ENCODE data around the gene RBMS1.

- TF ChIP-seq POLR2A (IDR thresholded peaks at IDR 0.05) (no peak), POLR2AphosphoS5 (IDR thresholded peaks at IDR 0.05) (no peak)
- TF ChIP-seq, protein P1, sequence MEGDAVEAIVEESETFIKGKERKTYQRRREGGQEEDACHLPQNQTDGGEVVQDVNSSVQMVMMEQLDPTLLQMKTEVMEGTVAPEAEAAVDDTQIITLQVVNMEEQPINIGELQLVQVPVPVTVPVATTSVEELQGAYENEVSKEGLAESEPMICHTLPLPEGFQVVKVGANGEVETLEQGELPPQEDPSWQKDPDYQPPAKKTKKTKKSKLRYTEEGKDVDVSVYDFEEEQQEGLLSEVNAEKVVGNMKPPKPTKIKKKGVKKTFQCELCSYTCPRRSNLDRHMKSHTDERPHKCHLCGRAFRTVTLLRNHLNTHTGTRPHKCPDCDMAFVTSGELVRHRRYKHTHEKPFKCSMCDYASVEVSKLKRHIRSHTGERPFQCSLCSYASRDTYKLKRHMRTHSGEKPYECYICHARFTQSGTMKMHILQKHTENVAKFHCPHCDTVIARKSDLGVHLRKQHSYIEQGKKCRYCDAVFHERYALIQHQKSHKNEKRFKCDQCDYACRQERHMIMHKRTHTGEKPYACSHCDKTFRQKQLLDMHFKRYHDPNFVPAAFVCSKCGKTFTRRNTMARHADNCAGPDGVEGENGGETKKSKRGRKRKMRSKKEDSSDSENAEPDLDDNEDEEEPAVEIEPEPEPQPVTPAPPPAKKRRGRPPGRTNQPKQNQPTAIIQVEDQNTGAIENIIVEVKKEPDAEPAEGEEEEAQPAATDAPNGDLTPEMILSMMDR (IDR thresholded peaks at IDR 0.05), result no peak
Observed at GRCh38 chr2:160499865-160500264, 6.3 kb upstream of the RBMS1 start.

All from gastroesophageal sphincter (tissue), 3 donors.